C4-2B (cell line): Measurements from ENCODE around the gene ZBTB22.

Source experiments
- ZFX ChIP-seq: fragments of 450-650 bp; IDR thresholded peaks from 2 replicates; pipeline ENCODE4 v1.6.1; 2017
- TF ChIP-seq, protein P1 (sequence below): fragments of 450-650 bp; conservative IDR thresholded peaks from 2 replicates; pipeline ENCODE4 v1.5.1; 2017; ENCODE audit warnings: mild to moderate bottlenecking

DNA sequence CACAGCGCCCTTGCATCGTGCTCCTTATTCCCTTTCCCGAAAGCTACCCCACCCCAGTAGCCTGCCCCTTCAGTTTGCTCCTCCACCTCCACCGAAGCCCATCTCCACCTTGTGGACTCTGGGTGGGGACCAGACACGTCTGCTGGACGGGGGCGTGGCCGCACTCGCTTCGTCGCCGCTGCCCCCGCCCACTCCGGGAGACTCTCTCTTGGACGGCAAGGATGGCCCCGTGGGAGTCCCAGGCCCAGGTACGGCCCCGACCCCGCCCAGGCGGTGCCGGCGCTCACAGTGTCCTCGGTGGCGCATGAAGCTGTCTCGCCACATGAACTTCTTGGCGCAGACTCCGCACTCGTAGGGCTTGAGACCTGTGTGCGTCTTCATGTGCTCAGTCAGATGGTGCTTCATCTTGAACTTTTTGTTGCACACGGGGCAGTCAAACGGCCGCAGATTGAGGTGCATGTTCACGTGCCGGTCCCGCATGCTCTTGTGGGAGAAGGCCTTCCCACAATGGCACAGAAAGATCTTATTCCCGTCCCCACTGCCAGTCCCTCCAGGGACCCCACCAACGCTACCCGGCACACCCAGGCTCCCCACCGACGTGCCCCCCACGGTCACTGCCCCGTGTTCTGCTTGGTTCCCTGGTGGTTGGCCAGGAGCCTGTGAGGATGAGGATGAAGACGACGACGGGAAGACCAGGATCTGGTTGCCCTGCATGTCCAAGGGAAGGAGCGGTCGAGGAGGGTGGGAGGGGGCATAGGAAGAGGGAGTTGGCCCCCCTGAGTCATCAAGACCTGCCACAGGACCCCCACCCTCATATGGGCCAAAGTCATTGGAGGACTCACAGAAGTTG lies 2.4 kb downstream of the ZBTB22 start:
- TF ChIP-seq, protein P1, sequence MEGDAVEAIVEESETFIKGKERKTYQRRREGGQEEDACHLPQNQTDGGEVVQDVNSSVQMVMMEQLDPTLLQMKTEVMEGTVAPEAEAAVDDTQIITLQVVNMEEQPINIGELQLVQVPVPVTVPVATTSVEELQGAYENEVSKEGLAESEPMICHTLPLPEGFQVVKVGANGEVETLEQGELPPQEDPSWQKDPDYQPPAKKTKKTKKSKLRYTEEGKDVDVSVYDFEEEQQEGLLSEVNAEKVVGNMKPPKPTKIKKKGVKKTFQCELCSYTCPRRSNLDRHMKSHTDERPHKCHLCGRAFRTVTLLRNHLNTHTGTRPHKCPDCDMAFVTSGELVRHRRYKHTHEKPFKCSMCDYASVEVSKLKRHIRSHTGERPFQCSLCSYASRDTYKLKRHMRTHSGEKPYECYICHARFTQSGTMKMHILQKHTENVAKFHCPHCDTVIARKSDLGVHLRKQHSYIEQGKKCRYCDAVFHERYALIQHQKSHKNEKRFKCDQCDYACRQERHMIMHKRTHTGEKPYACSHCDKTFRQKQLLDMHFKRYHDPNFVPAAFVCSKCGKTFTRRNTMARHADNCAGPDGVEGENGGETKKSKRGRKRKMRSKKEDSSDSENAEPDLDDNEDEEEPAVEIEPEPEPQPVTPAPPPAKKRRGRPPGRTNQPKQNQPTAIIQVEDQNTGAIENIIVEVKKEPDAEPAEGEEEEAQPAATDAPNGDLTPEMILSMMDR, result no peak
- TF ChIP-seq ZFX, result no peak
